Measurements from ENCODE around the gene FEM1B.

DNA sequence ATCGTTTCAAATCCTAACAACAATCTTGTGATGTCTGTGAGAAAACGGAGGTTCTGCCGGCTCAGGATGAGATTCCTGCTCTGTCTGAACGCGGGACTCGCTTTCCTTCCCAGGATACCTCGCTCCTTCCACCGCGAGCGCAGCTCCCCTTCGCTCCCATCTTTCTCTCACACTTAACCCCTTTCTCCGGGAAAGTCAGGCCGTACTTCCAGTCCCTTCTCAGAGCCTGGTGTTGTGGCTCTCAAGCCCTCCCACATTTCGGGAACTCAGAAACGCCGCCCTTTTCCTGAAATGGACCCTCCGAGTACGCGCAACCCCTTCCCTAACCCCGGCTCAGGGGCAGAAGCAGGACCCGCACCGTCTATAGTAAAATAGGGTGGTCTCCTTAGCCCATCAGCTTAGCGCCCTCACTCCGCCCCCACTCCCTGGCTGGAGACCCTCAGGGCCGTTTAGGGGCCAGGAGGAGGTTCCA lies 378 bp upstream of the FEM1B start:
- TF ChIP-seq, protein P1, sequence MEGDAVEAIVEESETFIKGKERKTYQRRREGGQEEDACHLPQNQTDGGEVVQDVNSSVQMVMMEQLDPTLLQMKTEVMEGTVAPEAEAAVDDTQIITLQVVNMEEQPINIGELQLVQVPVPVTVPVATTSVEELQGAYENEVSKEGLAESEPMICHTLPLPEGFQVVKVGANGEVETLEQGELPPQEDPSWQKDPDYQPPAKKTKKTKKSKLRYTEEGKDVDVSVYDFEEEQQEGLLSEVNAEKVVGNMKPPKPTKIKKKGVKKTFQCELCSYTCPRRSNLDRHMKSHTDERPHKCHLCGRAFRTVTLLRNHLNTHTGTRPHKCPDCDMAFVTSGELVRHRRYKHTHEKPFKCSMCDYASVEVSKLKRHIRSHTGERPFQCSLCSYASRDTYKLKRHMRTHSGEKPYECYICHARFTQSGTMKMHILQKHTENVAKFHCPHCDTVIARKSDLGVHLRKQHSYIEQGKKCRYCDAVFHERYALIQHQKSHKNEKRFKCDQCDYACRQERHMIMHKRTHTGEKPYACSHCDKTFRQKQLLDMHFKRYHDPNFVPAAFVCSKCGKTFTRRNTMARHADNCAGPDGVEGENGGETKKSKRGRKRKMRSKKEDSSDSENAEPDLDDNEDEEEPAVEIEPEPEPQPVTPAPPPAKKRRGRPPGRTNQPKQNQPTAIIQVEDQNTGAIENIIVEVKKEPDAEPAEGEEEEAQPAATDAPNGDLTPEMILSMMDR (tag by site-specific recombination; IDR thresholded peaks at IDR 0.05), result no peak
- no peak; the same call in 1 of the 2 replicates for TF ChIP-seq ZSCAN30 (tag by site-specific recombination; IDR thresholded peaks at IDR 0.05)
- TF ChIP-seq ZNF548 (tag by site-specific recombination; IDR thresholded peaks at IDR 0.05), result no peak
